SK-N-SH treated with all-trans-retinoic acid at 6 μM for 48 hours (cell line): ENCODE data around the gene ARPC2.

Experiments used
- CSDC2 ChIP-seq: fragments of 250-450 bp; sonication (Bioruptor Pico); IDR thresholded peaks from 2 replicates; pipeline ENCODE4 v1.5.0; 2020; ENCODE audit warnings: mild to moderate bottlenecking, moderate library complexity
- ESRRG ChIP-seq: fragments of 250-450 bp; sonication (Bioruptor Pico); IDR thresholded peaks from 2 replicates; pipeline ENCODE4 v1.6.1; 2021; ENCODE audit warnings: mild to moderate bottlenecking
- RARB ChIP-seq: fragments of 250-450 bp; sonication (Bioruptor Pico); IDR thresholded peaks from 2 replicates; pipeline ENCODE4 v1.8.0; 2021; ENCODE audit warnings: mild to moderate bottlenecking, moderate library complexity
- TCF4 ChIP-seq: fragments of 250-450 bp; sonication (Bioruptor Pico); IDR thresholded peaks from 2 replicates; pipeline ENCODE4 v1.8.0; 2021; ENCODE audit warnings: mild to moderate bottlenecking, moderate library complexity, borderline replicate concordance
- ZNF565 ChIP-seq: fragments of 450-650 bp; formaldehyde crosslinking; conservative IDR thresholded peaks from 2 replicates; pipeline ENCODE4 v1.5.0; 2020; ENCODE audit warnings: low read depth, mild to moderate bottlenecking, moderate library complexity
- TF ChIP-seq, protein P1 (sequence below): fragments of 250-450 bp; sonication (Bioruptor Pico); IDR thresholded peaks from 2 replicates; pipeline ENCODE4 v1.5.1; 2020; ENCODE audit warnings: low read depth, mild to moderate bottlenecking, moderate library complexity
- TF ChIP-seq, protein P2 (sequence below): fragments of 250-450 bp; sonication (Bioruptor Pico); IDR thresholded peaks from 2 replicates; pipeline ENCODE4 v1.8.0; 2020; ENCODE audit warnings: mild to moderate bottlenecking, moderate library complexity, borderline replicate concordance

DNA sequence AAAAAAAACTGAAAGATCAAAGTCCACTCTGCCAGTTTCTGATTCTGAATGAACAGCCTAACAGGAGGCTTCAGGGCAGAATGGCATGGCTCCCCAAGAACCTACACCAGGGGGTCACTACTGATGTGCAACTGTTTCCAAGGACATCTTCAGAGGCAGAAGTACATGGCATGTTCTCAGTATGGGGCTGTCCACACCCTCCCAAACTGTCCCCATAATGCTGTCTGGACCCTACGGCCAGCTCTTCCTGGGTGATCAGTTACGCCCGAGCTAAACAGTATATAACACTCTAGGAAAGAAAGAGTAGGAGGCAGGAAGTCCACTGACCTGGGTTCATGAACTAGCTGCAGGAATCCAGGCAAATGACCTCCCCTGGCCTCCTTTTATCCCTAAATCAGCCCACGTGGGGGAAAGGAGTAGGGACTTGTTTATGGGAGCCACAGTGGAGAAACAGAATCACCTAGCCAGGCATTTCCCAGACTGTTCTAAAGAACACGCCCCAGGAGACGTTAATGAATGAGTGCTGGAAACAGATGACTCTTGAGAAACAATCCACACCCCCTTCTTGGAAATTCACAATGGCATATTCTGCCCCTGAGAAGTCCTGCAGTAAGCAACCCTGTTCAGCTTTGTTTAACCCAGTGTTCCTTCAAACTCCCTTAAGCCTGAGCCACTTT, 72.8 kb downstream of the ARPC2 start:
- TF ChIP-seq RARB (CRISPR knock-in tag): no peak
- TF ChIP-seq, protein P1, sequence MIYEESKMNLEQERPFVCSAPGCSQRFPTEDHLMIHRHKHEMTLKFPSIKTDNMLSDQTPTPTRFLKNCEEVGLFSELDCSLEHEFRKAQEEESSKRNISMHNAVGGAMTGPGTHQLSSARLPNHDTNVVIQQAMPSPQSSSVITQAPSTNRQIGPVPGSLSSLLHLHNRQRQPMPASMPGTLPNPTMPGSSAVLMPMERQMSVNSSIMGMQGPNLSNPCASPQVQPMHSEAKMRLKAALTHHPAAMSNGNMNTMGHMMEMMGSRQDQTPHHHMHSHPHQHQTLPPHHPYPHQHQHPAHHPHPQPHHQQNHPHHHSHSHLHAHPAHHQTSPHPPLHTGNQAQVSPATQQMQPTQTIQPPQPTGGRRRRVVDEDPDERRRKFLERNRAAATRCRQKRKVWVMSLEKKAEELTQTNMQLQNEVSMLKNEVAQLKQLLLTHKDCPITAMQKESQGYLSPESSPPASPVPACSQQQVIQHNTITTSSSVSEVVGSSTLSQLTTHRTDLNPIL (CRISPR knock-in tag): no peak
- no peak for TF ChIP-seq TCF4 (CRISPR knock-in tag)
- TF ChIP-seq, protein P2, sequence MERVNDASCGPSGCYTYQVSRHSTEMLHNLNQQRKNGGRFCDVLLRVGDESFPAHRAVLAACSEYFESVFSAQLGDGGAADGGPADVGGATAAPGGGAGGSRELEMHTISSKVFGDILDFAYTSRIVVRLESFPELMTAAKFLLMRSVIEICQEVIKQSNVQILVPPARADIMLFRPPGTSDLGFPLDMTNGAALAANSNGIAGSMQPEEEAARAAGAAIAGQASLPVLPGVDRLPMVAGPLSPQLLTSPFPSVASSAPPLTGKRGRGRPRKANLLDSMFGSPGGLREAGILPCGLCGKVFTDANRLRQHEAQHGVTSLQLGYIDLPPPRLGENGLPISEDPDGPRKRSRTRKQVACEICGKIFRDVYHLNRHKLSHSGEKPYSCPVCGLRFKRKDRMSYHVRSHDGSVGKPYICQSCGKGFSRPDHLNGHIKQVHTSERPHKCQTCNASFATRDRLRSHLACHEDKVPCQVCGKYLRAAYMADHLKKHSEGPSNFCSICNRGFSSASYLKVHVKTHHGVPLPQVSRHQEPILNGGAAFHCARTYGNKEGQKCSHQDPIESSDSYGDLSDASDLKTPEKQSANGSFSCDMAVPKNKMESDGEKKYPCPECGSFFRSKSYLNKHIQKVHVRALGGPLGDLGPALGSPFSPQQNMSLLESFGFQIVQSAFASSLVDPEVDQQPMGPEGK (CRISPR knock-in tag): no peak
- TF ChIP-seq CSDC2 (CRISPR knock-in tag): no peak
- TF ChIP-seq ZNF565 (CRISPR knock-in tag): no peak
- no peak for TF ChIP-seq ESRRG
